A673 (cell line): ENCODE data around the gene ATP8B1.
"Not testable (repeated sequence)": the region's sequence is repeated elsewhere in the genome, so short reads cannot be mapped to it uniquely, and the experiment has no call there.

Experiments used
- CTCF ChIP-seq: fragments of 300-800, 200-600 bp; sonication (generic); conservative IDR thresholded peaks from 2 replicates; pipeline ENCODE4 v1.5.1; 2017; ENCODE audit warnings: low read depth, mild to moderate bottlenecking, antibody characterized with exemption, low read length, moderate library complexity, mixed read lengths
- EZH2 ChIP-seq: fragments of 200-600 bp; sonication (generic); IDR thresholded peaks from 2 replicates; pipeline ENCODE4 v1.6.1; 2017; ENCODE audit warnings: borderline replicate concordance, low read depth, mild to moderate bottlenecking, mixed read lengths, antibody characterized with exemption, low read length; ENCODE audit not compliant: poor library complexity, severe bottlenecking

GRCh38 chr18:57847431-57847830 lies 44.3 kb upstream of the ATP8B1 start:
- not testable (repeated sequence) for TF ChIP-seq EZH2, CTCF
